HepG2 (cell line): ENCODE results near the gene NUDT2. TPM values are rescaled to one million over a fixed set of nuclear protein-coding genes. Genes with fewer than 3 reads are reported as not detected.

Experiments
- ATAC-seq: fragments of 200-7000 bp; cut with Tn5 transposase; 3 replicates; pipeline ENCODE4 v1.9.1; 2020; ENCODE audit warnings: mild to moderate bottlenecking, moderate library complexity
- BruUV-seq: library from RNA; stranded (reverse); fragments of 400-500 nt; replicated peaks from 2 replicates; lab custom pipeline; 2021; lab: Mats Ljungman, UMichigan
- CTCF ChIA-PET: fragments of 300-600 bp; formaldehyde crosslinking; extraction: SDS; loops from one replicate; lab custom pipeline; 2021; ENCODE audit warnings: low total read pairs, inconsistent platforms, low intra/inter-chr PET ratio; lab: Yijun Ruan, JAX
- POLR2A ChIA-PET: fragments of 350-600 bp; sonication (Branson Sonifier 250); formaldehyde crosslinking; loops from one replicate; lab custom pipeline; 2020; ENCODE audit warnings: antibody characterized with exemption, inconsistent platforms; lab: Yijun Ruan, JAX
- DNase-seq: peaks from one replicate; pipeline ENCODE4 v3.0.0-alpha.2; 2015; ENCODE audit warnings: low spot score
- FAIRE-seq: peaks from 3 replicates; lab custom pipeline; 2011; peaks lifted over from hg19 to GRCh38; lab: Jason Lieb, UNC
- H2AFZ ChIP-seq: one replicate; pipeline ENCODE4 v1.6.1; 2011; ENCODE audit warnings: low read length, inconsistent platforms
- H3K27ac ChIP-seq: fragments of 300-600 bp; 3 replicates; pipeline ENCODE4 v1.8.0; 2011; ENCODE audit warnings: mixed run types, mild to moderate bottlenecking, mixed read lengths, low read length, inconsistent platforms; ENCODE audit not compliant: insufficient read depth; ENCODE audit errors: extremely low read length
- H3K27me3 ChIP-seq, 2 experiments: fragments of 200-600 bp in 1 of 2; 2 replicates in 1 of 2; 3 replicates in 1 of 2; pipeline versions ENCODE4 v1.6.0 to v1.8.0; 2011; ENCODE audit warnings: low read length in 2 of 2, mild to moderate bottlenecking in 2 of 2, moderate library complexity in 2 of 2, inconsistent platforms in 1 of 2; ENCODE audit not compliant: insufficient read depth in 2 of 2, control insufficient read depth in 1 of 2
- H3K36me3 ChIP-seq, 2 experiments: fragments of 200-600 bp in 1 of 2; replicated peaks in 1 of 2; 2 replicates in 1 of 2; 3 replicates in 1 of 2; pipeline versions ENCODE4 v1.5.1 to v1.8.0; 2011; ENCODE audit warnings: low read length in 2 of 2, inconsistent platforms in 1 of 2; ENCODE audit not compliant: insufficient read depth in 2 of 2, control insufficient read depth in 1 of 2
- H3K4me1 ChIP-seq: 2 replicates; pipeline ENCODE4 v1.5.1; 2012; ENCODE audit warnings: low read length, inconsistent platforms; ENCODE audit not compliant: insufficient read depth
- H3K4me2 ChIP-seq: 2 replicates; pipeline ENCODE4 v1.6.0; 2011; ENCODE audit warnings: low read depth, low read length, inconsistent platforms
- H3K4me3 ChIP-seq, 3 experiments: fragments of 200-600 bp in 1 of 3; sonication (generic), shearing (Covaris generic) in 1 of 3; replicated peaks in 1 of 3; 2 replicates each; pipeline ENCODE4 v1.5.1; 2011 to 2016; ENCODE audit warnings: low read length in 3 of 3, inconsistent platforms in 2 of 3, low read depth in 2 of 3, mild to moderate bottlenecking in 2 of 3, control low read depth in 1 of 3, mixed read lengths in 1 of 3; ENCODE audit not compliant: insufficient read depth in 1 of 3
- H3K79me2 ChIP-seq: one replicate; pipeline ENCODE4 v1.6.1; 2011; ENCODE audit warnings: low read length, inconsistent platforms; ENCODE audit not compliant: insufficient read depth
- H3K9ac ChIP-seq: 2 replicates; pipeline ENCODE4 v1.6.0; 2011; ENCODE audit warnings: mild to moderate bottlenecking, low read depth, low read length, inconsistent platforms; ENCODE audit not compliant: insufficient read depth
- H3K9me3 ChIP-seq: 2 replicates; pipeline ENCODE4 v1.5.1; 2012; ENCODE audit warnings: mild to moderate bottlenecking, low read length
- H4K20me1 ChIP-seq: 2 replicates; pipeline ENCODE4 v1.6.0; 2011; ENCODE audit warnings: inconsistent platforms, mild to moderate bottlenecking, low read length, moderate library complexity; ENCODE audit not compliant: insufficient read depth
- GPN1 ChIP-seq: sonication (generic); formaldehyde crosslinking; IDR thresholded peaks from 2 replicates; pipeline ENCODE4 v1.5.1; 2020; ENCODE audit warnings: missing genetic modification reagents, borderline replicate concordance
- MEIS1 ChIP-seq: sonication (generic); formaldehyde crosslinking; IDR thresholded peaks from 2 replicates; pipeline ENCODE4 v1.9.0; 2021; ENCODE audit warnings: mild to moderate bottlenecking, missing genetic modification reagents, moderate library complexity, borderline replicate concordance
- NAIF1 ChIP-seq: sonication (generic); formaldehyde crosslinking; IDR thresholded peaks from 2 replicates; pipeline ENCODE4 v1.5.0; 2020; ENCODE audit warnings: mild to moderate bottlenecking, missing genetic modification reagents, borderline replicate concordance
- NFIB ChIP-seq: sonication (generic); formaldehyde crosslinking; IDR thresholded peaks from 2 replicates; pipeline ENCODE4 v1.9.0; 2021; ENCODE audit warnings: missing genetic modification reagents, mild to moderate bottlenecking, borderline replicate concordance
- SP5 ChIP-seq: IDR thresholded peaks from 2 replicates; pipeline ENCODE4 v1.6.1; 2016; ENCODE audit warnings: low read depth, borderline replicate concordance
- SRF ChIP-seq: IDR thresholded peaks from 2 replicates; pipeline ENCODE4 v1.6.1; 2011; ENCODE audit warnings: mild to moderate bottlenecking, low read depth, low read length, moderate library complexity
- SRSF4 ChIP-seq: fragments of 200-400 bp; formaldehyde crosslinking; IDR thresholded peaks from one replicate; pipeline ENCODE4 v1.6.1; 2018; ENCODE audit warnings: mild to moderate bottlenecking, low read depth, low read length, moderate library complexity; ENCODE audit not compliant: poor library complexity, severe bottlenecking
- THAP11 ChIP-seq: IDR thresholded peaks from 2 replicates; pipeline ENCODE4 v1.6.1; 2016; ENCODE audit warnings: missing biosample characterization, missing genetic modification reagents
- ZKSCAN5 ChIP-seq: sonication (generic); formaldehyde crosslinking; IDR thresholded peaks from 2 replicates; pipeline ENCODE4 v1.5.1; 2020; ENCODE audit warnings: mild to moderate bottlenecking, missing genetic modification reagents
- ZNF124 ChIP-seq: sonication (generic); formaldehyde crosslinking; IDR thresholded peaks from 2 replicates; pipeline ENCODE4 v1.4.0; 2020; ENCODE audit warnings: missing genetic modification reagents
- ZNF256 ChIP-seq: sonication (generic); formaldehyde crosslinking; conservative IDR thresholded peaks from 2 replicates; pipeline ENCODE4 v1.4.0; 2020; ENCODE audit warnings: missing genetic modification reagents
- ZNF839 ChIP-seq: sonication (generic); formaldehyde crosslinking; IDR thresholded peaks from 2 replicates; pipeline ENCODE4 v1.4.0; 2020; ENCODE audit warnings: missing genetic modification reagents, mild to moderate bottlenecking, borderline replicate concordance
- WGBS: methylation state at CpG from one replicate; pipeline ENCODE4 v1.1.6; 2017; ENCODE audit warnings: low lambda C conversion rate; 5-methylcytosine and 5-hydroxymethylcytosine counted together
- in situ Hi-C: cut with HindIII; loops from 2 replicates; pipeline ENCODE4 v1.10.0; 2017; ENCODE audit warnings: low pct_unique_long_range_greater_than_20kb; ENCODE audit not compliant: extremely low pct_ligation_motif_present
- intact Hi-C: fragments of 100-400 bp; cut with micrococcal nuclease; formaldehyde crosslinking; loops from one replicate; pipeline ENCODE4 v1.10.0; 2022; ENCODE audit not compliant: unreplicated experiment
- polyA plus RNA-seq, 8 experiments: library from polyadenylated mRNA; depleted of rRNA in 3 of 8; stranded (reverse) in 7 of 8; unstranded in 1 of 8; fragments of >200 nt; fragmentation: Illumina TruSeq in 4 of 8; extraction: Trizol in 4 of 8; gene quantifications; 2 replicates each; pipeline versions ENCODE4 v1.2.1 to v1.2.3, GENCODE V29; 2011 to 2016; ENCODE audit warnings: low read depth in 4 of 8, missing spikeins in 1 of 8, mixed read lengths in 1 of 8; ENCODE audit not compliant: insufficient read depth in 1 of 8
- total RNA-seq, 5 experiments: library from RNA; depleted of rRNA; stranded (reverse); fragments of >200 nt; fragmentation: Illumina TruSeq; extraction: Trizol; gene quantifications; 2 replicates each; pipeline ENCODE4 v1.2.3, GENCODE V29; 2016; ENCODE audit warnings: low read depth in 1 of 5
- TF ChIP-seq, protein P1 (sequence below): sonication (generic); formaldehyde crosslinking; IDR thresholded peaks from 2 replicates; pipeline ENCODE4 v1.5.0; 2020; ENCODE audit warnings: mild to moderate bottlenecking, missing genetic modification reagents, borderline replicate concordance
- TF ChIP-seq, protein P2 (sequence below): sonication (generic); formaldehyde crosslinking; IDR thresholded peaks from 2 replicates; pipeline ENCODE4 v1.8.1; 2022; ENCODE audit warnings: mild to moderate bottlenecking, missing genetic modification reagents
- TF ChIP-seq, protein P3 (sequence below): sonication (generic); formaldehyde crosslinking; IDR thresholded peaks from 2 replicates; pipeline ENCODE4 v1.5.0; 2020; ENCODE audit warnings: missing genetic modification reagents, mild to moderate bottlenecking, borderline replicate concordance
- TF ChIP-seq, protein P4 (sequence below): sonication (generic); formaldehyde crosslinking; IDR thresholded peaks from 2 replicates; pipeline ENCODE4 v1.5.0; 2020; ENCODE audit warnings: mild to moderate bottlenecking, missing genetic modification reagents, moderate library complexity
- TF ChIP-seq, protein P5 (sequence below): IDR thresholded peaks from 2 replicates; pipeline ENCODE4 v1.6.1; 2016; ENCODE audit warnings: mild to moderate bottlenecking, missing biosample characterization, missing genetic modification reagents

The NUDT2 gene
- total and polyA plus RNA-seq, 2 of the 13 experiments (the other 11 are each of a cell fraction or from before 2014, with no cell fraction given) = 19.9 to 24.6 TPM

DNA sequence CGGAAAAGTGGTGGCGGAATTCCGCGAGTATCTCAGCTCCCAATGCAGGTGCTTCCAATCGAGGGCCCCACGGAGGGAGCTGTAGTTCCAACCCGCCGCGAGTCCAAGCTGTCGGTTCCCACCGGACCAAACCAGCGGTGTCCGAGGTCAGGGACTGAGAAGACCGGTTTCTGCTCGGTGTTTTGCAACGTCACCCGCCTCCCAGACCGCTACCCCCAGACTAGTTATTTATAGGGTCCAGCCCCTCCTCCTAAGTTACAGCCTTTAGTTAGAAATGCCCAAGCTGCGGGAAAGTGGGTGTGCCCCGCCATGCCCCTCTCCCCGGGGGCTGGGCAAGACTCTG is 48.0 kb downstream of the NUDT2 start:
- peak overlapping the region; percentile 62 for H2AFZ ChIP-seq
- ATAC-seq (no peak), FAIRE-seq (no peak), DNase-seq (no peak)
- peaks cover 61% of the 10 kb centered on the region for H3K4me1 ChIP-seq
- peaks cover 22% of the 10 kb centered on the region for H3K79me2 ChIP-seq
- peak overlapping the region; percentile 36 to 79 (median 74) for H3K4me3 ChIP-seq
- in situ Hi-C loops = loop anchor here (5.0 kb wide), 1 partner anchor 45 kb away; no protein-coding TSS in a partner anchor
- no peaks in the 10 kb centered on the region for H4K20me1 ChIP-seq
- H3K36me3 ChIP-seq = peaks cover under 1 to 1% of the 10 kb centered on the region in 2 experiments; a peak in 1 of 5 replicates
- H3K9ac ChIP-seq = peak overlapping the region; percentile 65
- BruUV-seq = no TSS peak
- WGBS = 13% methylated on average over 3 of the region's 21 CpGs
- POLR2A ChIA-PET = interaction anchor here (1.0 to 9.2 kb wide), 10 partner anchors 9 to 260 kb away, joined by 4 to 162 read pairs (median 8); partner anchors contain the start of gene SIGMAR1
- no peaks in the 10 kb centered on the region for H3K9me3 ChIP-seq
- intact Hi-C loops = loop anchor here (1.0 to 5.0 kb wide), 2 partner anchors 25 to 125 kb away; no protein-coding TSS in a partner anchor
- H3K27ac ChIP-seq = peak overlapping the region; percentile 61
- H3K4me2 ChIP-seq = peak overlapping the region; percentile 86
- CTCF ChIA-PET = interaction anchor here (7.2 kb wide), 1 partner anchor 45 kb away, joined by 143 read pairs; the partner anchor contains the start of genes KIF24 and NUDT2
- H3K27me3 ChIP-seq = no peaks in the 10 kb centered on the region; a peak in 1 of 5 replicates
- TF ChIP-seq MEIS1 (no peak), SP5 (CRISPR knock-in tag) (no peak), SRF (no peak), ZKSCAN5 (CRISPR knock-in tag) (no peak), GPN1 (no peak), ZNF124 (CRISPR knock-in tag) (0 out of 2 replicates have a peak, but pooled peaks have one; percentile 2), ZNF839 (CRISPR knock-in tag) (no peak), NAIF1 (no peak), ZNF256 (CRISPR knock-in tag) (no peak), THAP11 (CRISPR knock-in tag) (peak; percentile 4; the same call in 1 of the 2 replicates), NFIB (no peak), SRSF4 (no peak)
- TF ChIP-seq, protein P1, sequence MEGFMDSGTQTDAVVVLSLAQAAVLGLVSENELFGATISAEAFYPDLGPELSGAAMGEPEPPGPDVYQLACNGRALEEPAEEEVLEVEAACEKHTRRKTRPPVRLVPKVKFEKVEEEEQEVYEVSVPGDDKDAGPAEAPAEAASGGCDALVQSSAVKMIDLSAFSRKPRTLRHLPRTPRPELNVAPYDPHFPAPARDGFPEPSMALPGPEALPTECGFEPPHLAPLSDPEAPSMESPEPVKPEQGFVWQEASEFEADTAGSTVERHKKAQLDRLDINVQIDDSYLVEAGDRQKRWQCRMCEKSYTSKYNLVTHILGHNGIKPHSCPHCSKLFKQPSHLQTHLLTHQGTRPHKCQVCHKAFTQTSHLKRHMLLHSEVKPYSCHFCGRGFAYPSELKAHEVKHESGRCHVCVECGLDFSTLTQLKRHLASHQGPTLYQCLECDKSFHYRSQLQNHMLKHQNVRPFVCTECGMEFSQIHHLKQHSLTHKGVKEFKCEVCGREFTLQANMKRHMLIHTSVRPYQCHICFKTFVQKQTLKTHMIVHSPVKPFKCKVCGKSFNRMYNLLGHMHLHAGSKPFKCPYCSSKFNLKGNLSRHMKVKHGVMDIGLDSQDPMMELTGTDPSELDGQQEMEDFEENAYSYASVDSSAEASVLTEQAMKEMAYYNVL = no peak
- TF ChIP-seq, protein P2, sequence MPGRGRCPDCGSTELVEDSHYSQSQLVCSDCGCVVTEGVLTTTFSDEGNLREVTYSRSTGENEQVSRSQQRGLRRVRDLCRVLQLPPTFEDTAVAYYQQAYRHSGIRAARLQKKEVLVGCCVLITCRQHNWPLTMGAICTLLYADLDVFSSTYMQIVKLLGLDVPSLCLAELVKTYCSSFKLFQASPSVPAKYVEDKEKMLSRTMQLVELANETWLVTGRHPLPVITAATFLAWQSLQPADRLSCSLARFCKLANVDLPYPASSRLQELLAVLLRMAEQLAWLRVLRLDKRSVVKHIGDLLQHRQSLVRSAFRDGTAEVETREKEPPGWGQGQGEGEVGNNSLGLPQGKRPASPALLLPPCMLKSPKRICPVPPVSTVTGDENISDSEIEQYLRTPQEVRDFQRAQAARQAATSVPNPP (CRISPR knock-in tag) = no peak
- TF ChIP-seq, protein P3, sequence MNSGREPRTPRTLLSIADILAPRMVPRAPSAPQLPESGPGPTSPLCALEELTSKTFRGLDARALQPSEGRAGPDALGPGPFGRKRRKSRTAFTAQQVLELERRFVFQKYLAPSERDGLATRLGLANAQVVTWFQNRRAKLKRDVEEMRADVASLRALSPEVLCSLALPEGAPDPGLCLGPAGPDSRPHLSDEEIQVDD (CRISPR knock-in tag) = no peak
- TF ChIP-seq, protein P4, sequence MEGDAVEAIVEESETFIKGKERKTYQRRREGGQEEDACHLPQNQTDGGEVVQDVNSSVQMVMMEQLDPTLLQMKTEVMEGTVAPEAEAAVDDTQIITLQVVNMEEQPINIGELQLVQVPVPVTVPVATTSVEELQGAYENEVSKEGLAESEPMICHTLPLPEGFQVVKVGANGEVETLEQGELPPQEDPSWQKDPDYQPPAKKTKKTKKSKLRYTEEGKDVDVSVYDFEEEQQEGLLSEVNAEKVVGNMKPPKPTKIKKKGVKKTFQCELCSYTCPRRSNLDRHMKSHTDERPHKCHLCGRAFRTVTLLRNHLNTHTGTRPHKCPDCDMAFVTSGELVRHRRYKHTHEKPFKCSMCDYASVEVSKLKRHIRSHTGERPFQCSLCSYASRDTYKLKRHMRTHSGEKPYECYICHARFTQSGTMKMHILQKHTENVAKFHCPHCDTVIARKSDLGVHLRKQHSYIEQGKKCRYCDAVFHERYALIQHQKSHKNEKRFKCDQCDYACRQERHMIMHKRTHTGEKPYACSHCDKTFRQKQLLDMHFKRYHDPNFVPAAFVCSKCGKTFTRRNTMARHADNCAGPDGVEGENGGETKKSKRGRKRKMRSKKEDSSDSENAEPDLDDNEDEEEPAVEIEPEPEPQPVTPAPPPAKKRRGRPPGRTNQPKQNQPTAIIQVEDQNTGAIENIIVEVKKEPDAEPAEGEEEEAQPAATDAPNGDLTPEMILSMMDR (CRISPR knock-in tag) = no peak
- TF ChIP-seq, protein P5, sequence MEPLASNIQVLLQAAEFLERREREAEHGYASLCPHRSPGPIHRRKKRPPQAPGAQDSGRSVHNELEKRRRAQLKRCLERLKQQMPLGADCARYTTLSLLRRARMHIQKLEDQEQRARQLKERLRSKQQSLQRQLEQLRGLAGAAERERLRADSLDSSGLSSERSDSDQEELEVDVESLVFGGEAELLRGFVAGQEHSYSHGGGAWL = no peak
